WTC11 (cell line): ENCODE data around the gene CSH2. TPM values are rescaled to one million over a fixed set of nuclear protein-coding genes. Genes with fewer than 3 reads are reported as not detected.
"Not testable (repeated sequence)": the region's sequence is repeated elsewhere in the genome, so short reads cannot be mapped to it uniquely, and the experiment has no call there.

Experiments
- ATAC-seq: fragments of 200-7000 bp; cut with Tn5 transposase; 2 replicates; pipeline ENCODE4 v1.10.0; 2021; ENCODE audit warnings: mild to moderate bottlenecking, moderate library complexity
- CTCF ChIA-PET: fragments of 300-600 bp; sonication (Branson Sonifier 250); formaldehyde crosslinking; loops from one replicate; lab custom pipeline; 2021; ENCODE audit warnings: antibody characterized with exemption; lab: Charles Lee
- POLR2A ChIA-PET: fragments of 350-600 bp; sonication (Branson Sonifier 250); formaldehyde crosslinking; loops from one replicate; lab custom pipeline; 2021; ENCODE audit warnings: antibody characterized with exemption; lab: Charles Lee
- DNase-seq: peaks from one replicate; pipeline ENCODE4 v3.0.0; 2021; ENCODE audit warnings: low spot score
- H3K27ac Mint-ChIP-seq: 2 replicates; pipeline ENCODE4 v1.8.0; 2021; ENCODE audit warnings: mixed read lengths
- H3K27me3 Mint-ChIP-seq: 2 replicates; pipeline ENCODE4 v1.8.0; 2021; ENCODE audit warnings: low read depth, mild to moderate bottlenecking, moderate library complexity, mixed read lengths
- H3K36me3 Mint-ChIP-seq: 2 replicates; pipeline ENCODE4 v1.8.0; 2021; ENCODE audit warnings: mixed read lengths
- H3K4me1 Mint-ChIP-seq: 2 replicates; pipeline ENCODE4 v1.8.0; 2022; ENCODE audit warnings: mixed read lengths
- H3K4me3 Mint-ChIP-seq: 2 replicates; pipeline ENCODE4 v1.8.0; 2021; ENCODE audit warnings: mild to moderate bottlenecking, moderate library complexity, mixed read lengths
- H3K9me3 Mint-ChIP-seq: 2 replicates; pipeline ENCODE4 v1.8.0; 2021; ENCODE audit warnings: mixed read lengths
- HMGA2 ChIP-seq: fragments of 250-450 bp; sonication (Bioruptor Pico); IDR thresholded peaks from 2 replicates; pipeline ENCODE4 v1.4.0; 2021; ENCODE audit warnings: mild to moderate bottlenecking, moderate library complexity
- KAT7 ChIP-seq: sonication (generic); formaldehyde crosslinking; IDR thresholded peaks from 2 replicates; pipeline ENCODE4 v1.8.1; 2023; ENCODE audit warnings: missing genetic modification reagents, mild to moderate bottlenecking, borderline replicate concordance
- NR1H2 ChIP-seq: sonication (generic); formaldehyde crosslinking; IDR thresholded peaks from 2 replicates; pipeline ENCODE4 v1.9.0; 2021; ENCODE audit warnings: mild to moderate bottlenecking, moderate library complexity, missing genetic modification reagents
- NR3C1 ChIP-seq: sonication (generic); formaldehyde crosslinking; conservative IDR thresholded peaks from 2 replicates; pipeline ENCODE4 v1.8.1; 2023; ENCODE audit warnings: low read depth, mild to moderate bottlenecking, missing genetic modification reagents
- SMAD4 ChIP-seq: sonication (generic); formaldehyde crosslinking; IDR thresholded peaks from 2 replicates; pipeline ENCODE4 v1.8.0; 2022; ENCODE audit warnings: mild to moderate bottlenecking, missing genetic modification reagents
- SOX15 ChIP-seq: fragments of 250-450 bp; sonication (Bioruptor Pico); IDR thresholded peaks from 2 replicates; pipeline ENCODE4 v1.9.0; 2021; ENCODE audit warnings: mild to moderate bottlenecking
- TCF7 ChIP-seq: sonication (generic); formaldehyde crosslinking; IDR thresholded peaks from 2 replicates; pipeline ENCODE4 v1.8.0; 2022; ENCODE audit warnings: mild to moderate bottlenecking, low read depth, missing genetic modification reagents, moderate library complexity
- TEAD1 ChIP-seq: sonication (generic); formaldehyde crosslinking; IDR thresholded peaks from 2 replicates; pipeline ENCODE4 v1.8.0; 2022; ENCODE audit warnings: mild to moderate bottlenecking, missing genetic modification reagents
- TEAD4 ChIP-seq: sonication (generic); formaldehyde crosslinking; IDR thresholded peaks from 2 replicates; pipeline ENCODE4 v1.8.0; 2022; ENCODE audit warnings: mild to moderate bottlenecking, missing genetic modification reagents
- TP53 ChIP-seq: sonication (generic); formaldehyde crosslinking; IDR thresholded peaks from 2 replicates; pipeline ENCODE4 v1.8.1; 2023; ENCODE audit warnings: mild to moderate bottlenecking, missing genetic modification reagents
- ZBTB21 ChIP-seq: sonication (generic); formaldehyde crosslinking; IDR thresholded peaks from 2 replicates; pipeline ENCODE4 v1.8.1; 2023; ENCODE audit warnings: mild to moderate bottlenecking, missing genetic modification reagents, borderline replicate concordance
- ZNF138 ChIP-seq: sonication (generic); formaldehyde crosslinking; conservative IDR thresholded peaks from 2 replicates; pipeline ENCODE4 v1.8.1; 2022; ENCODE audit warnings: mild to moderate bottlenecking, moderate library complexity, missing genetic modification reagents
- ZNF219 ChIP-seq: sonication (generic); formaldehyde crosslinking; IDR thresholded peaks from 2 replicates; pipeline ENCODE4 v1.8.0; 2023; ENCODE audit warnings: missing genetic modification reagents, mild to moderate bottlenecking, borderline replicate concordance
- ZNF317 ChIP-seq: sonication (generic); formaldehyde crosslinking; IDR thresholded peaks from 2 replicates; pipeline ENCODE4 v1.8.1; 2023; ENCODE audit warnings: low read depth, mild to moderate bottlenecking, moderate library complexity, missing genetic modification reagents, borderline replicate concordance
- total RNA-seq: library from RNA; stranded (reverse); gene quantifications from 3 replicates; pipeline ENCODE4 v1.2.3, GENCODE V29; 2021
- TF ChIP-seq, protein P1 (sequence below): fragments of 200-600 bp; IDR thresholded peaks from 2 replicates; pipeline ENCODE4 v1.8.0; 2022; ENCODE audit warnings: antibody characterized with exemption
- TF ChIP-seq, protein P2 (sequence below): sonication (generic); formaldehyde crosslinking; IDR thresholded peaks from 2 replicates; pipeline ENCODE4 v1.8.0; 2023; ENCODE audit warnings: mild to moderate bottlenecking, missing genetic modification reagents
- TF ChIP-seq, protein P3 (sequence below): sonication (generic); formaldehyde crosslinking; IDR thresholded peaks from 2 replicates; pipeline ENCODE4 v1.8.1; 2023; ENCODE audit warnings: mild to moderate bottlenecking, missing genetic modification reagents, moderate library complexity

The CSH2 gene
- total RNA-seq, 1 experiment from 2014 or later, result not detected

DNA sequence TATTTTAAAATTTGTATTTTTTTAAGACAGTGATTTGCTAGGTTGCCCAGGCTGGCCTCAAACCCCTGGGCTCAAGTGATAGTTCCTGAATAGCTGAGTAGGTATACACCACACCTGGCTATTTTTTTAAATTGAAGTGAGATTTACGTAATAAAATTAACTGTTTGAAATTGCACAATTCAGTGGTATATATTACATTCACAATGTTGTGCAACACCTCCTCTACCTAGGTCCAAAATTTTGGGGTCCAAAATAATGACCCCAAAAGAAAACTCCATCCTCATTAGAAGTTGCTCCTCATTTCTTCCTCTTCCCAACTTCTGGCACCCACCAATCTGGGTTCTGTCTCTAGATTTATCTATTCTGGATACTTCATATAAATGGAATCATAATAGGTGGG lies 28.0 kb downstream of the CSH2 start (continued):
- TF ChIP-seq, protein P1, sequence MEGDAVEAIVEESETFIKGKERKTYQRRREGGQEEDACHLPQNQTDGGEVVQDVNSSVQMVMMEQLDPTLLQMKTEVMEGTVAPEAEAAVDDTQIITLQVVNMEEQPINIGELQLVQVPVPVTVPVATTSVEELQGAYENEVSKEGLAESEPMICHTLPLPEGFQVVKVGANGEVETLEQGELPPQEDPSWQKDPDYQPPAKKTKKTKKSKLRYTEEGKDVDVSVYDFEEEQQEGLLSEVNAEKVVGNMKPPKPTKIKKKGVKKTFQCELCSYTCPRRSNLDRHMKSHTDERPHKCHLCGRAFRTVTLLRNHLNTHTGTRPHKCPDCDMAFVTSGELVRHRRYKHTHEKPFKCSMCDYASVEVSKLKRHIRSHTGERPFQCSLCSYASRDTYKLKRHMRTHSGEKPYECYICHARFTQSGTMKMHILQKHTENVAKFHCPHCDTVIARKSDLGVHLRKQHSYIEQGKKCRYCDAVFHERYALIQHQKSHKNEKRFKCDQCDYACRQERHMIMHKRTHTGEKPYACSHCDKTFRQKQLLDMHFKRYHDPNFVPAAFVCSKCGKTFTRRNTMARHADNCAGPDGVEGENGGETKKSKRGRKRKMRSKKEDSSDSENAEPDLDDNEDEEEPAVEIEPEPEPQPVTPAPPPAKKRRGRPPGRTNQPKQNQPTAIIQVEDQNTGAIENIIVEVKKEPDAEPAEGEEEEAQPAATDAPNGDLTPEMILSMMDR, result no peak
- TF ChIP-seq ZNF317 (CRISPR knock-in tag) (no peak), ZNF219 (CRISPR knock-in tag) (no peak), HMGA2 (CRISPR knock-in tag) (no peak), NR1H2 (CRISPR knock-in tag) (no peak), TEAD1 (CRISPR knock-in tag) (no peak), ZNF138 (no peak)

DNA sequence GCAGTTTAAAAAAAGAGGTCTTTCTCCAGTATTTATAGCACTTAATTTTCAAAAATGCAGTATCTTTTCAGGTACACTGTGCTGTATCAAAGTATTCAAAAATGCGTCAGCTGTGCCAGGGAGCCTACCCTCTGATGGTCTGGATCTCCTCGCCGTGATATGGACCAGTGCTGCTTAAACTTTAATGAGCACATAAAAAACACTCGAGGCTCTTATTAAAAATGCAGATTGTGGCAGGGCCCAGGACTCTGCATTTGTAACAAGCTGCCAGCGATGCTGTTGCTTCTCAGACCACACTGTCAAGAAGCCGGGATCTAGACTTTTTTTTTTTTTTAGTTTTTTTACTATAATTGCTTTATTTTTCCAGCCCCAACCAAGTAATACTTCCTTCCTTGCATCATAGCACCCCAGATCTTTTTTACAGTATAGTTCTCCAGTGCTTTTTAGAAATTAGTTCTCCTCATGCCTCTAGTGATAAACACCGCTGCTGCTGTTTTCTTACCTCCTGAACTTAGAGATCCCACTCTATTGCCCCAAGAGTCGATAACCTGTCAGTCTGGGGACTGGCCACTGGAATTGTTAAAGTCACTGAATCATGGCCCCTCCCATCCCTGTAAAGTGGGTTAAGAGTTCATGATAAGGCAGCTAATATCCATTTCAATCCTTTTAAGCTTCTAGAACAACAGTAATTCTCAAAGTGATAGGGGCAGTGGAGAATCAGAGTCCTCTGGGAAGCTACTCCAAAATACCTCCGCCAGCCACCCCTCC lies 29.4 kb downstream of the CSH2 start:
- CTCF ChIA-PET, result interaction anchor here (0.6 to 2.3 kb wide), 4 partner anchors 12 to 380 kb away, joined by 3 to 9 read pairs (median 3); no protein-coding TSS in a partner anchor
- TF ChIP-seq TP53 (CRISPR knock-in tag) (no peak), NR3C1 (CRISPR knock-in tag) (no peak), TEAD4 (no peak), SOX15 (CRISPR knock-in tag) (no peak), ZBTB21 (CRISPR knock-in tag) (no peak), HMGA2 (CRISPR knock-in tag) (no peak), TCF7 (no peak), KAT7 (CRISPR knock-in tag) (no peak), SMAD4 (CRISPR knock-in tag) (no peak)
- TF ChIP-seq, protein P2, sequence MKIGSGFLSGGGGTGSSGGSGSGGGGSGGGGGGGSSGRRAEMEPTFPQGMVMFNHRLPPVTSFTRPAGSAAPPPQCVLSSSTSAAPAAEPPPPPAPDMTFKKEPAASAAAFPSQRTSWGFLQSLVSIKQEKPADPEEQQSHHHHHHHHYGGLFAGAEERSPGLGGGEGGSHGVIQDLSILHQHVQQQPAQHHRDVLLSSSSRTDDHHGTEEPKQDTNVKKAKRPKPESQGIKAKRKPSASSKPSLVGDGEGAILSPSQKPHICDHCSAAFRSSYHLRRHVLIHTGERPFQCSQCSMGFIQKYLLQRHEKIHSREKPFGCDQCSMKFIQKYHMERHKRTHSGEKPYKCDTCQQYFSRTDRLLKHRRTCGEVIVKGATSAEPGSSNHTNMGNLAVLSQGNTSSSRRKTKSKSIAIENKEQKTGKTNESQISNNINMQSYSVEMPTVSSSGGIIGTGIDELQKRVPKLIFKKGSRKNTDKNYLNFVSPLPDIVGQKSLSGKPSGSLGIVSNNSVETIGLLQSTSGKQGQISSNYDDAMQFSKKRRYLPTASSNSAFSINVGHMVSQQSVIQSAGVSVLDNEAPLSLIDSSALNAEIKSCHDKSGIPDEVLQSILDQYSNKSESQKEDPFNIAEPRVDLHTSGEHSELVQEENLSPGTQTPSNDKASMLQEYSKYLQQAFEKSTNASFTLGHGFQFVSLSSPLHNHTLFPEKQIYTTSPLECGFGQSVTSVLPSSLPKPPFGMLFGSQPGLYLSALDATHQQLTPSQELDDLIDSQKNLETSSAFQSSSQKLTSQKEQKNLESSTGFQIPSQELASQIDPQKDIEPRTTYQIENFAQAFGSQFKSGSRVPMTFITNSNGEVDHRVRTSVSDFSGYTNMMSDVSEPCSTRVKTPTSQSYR (CRISPR knock-in tag), result no peak
- TF ChIP-seq, protein P3, sequence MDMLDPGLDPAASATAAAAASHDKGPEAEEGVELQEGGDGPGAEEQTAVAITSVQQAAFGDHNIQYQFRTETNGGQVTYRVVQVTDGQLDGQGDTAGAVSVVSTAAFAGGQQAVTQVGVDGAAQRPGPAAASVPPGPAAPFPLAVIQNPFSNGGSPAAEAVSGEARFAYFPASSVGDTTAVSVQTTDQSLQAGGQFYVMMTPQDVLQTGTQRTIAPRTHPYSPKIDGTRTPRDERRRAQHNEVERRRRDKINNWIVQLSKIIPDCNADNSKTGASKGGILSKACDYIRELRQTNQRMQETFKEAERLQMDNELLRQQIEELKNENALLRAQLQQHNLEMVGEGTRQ, result no peak
- TF ChIP-seq, all 79 proteins: peak for 0
- POLR2A ChIA-PET, result interaction anchor here (0.6 to 1.2 kb wide), 2 partner anchors 18 to 448 kb away, joined by 7 to 8 read pairs; no protein-coding TSS in a partner anchor

DNA sequence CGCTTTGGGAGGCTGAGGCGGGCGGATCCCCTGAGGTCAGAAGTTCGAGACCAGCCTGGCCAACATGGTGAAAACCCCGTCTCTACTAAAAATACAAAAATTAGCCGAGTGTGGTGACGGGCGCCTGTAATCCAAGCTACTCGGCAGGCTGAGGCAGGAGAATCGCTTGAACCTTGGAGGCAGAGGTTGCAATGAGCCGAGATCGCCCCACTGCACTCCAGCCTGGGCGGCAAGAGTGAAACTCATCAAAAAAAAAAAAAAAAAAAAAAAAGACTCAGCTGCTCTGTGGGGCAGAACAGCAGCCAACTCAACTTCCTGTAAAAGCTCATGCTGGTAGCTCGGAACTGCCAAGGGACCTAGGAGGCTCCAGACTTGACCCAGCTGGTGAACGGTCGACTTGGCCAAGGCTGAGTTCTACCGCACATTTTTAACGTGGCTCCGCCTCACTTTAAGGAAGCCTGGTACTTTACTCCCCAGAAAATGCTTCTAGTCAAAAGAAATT lies 30.0 kb downstream of the CSH2 start:
- peak overlapping the region; percentile 78 for H3K4me3 Mint-ChIP-seq
- ATAC-seq, H3K9me3 Mint-ChIP-seq, H3K36me3 Mint-ChIP-seq, DNase-seq: not testable (repeated sequence)
- peaks cover 36% of the 10 kb centered on the region for H3K27me3 Mint-ChIP-seq
- ChIA-PET CTCF (interaction anchor here (0.6 to 2.3 kb wide), 8 partner anchors 9 to 381 kb away, joined by 3 to 9 read pairs (median 4); partner anchors contain the start of gene GH2), POLR2A (interaction anchor here (0.6 to 1.2 kb wide), 2 partner anchors 17 to 447 kb away, joined by 7 to 8 read pairs; no protein-coding TSS in a partner anchor)
- peak overlapping the region; percentile 84 for H3K27ac Mint-ChIP-seq
- peaks cover 31% of the 10 kb centered on the region for H3K4me1 Mint-ChIP-seq

More for the DNA sequence above, 29.4 kb downstream of the CSH2 start:
- peaks cover 9% of the 10 kb centered on the region for H3K9me3 Mint-ChIP-seq
- peak overlapping the region; percentile 78 for H3K4me3 Mint-ChIP-seq
- ATAC-seq, result no peak
- peaks cover 6% of the 10 kb centered on the region for H3K36me3 Mint-ChIP-seq
- H3K4me1 Mint-ChIP-seq, result peaks cover 24% of the 10 kb centered on the region
- DNase-seq, result no peak
- no peak overlapping the region for H3K27ac Mint-ChIP-seq
- peaks cover 42% of the 10 kb centered on the region for H3K27me3 Mint-ChIP-seq
